Neural progenitor cell (in vitro differentiated cells): Measurements from ENCODE around the gene DNMT1.
A peak's percentile ranks its signal among the peaks of the same experiment; 100 is the strongest.

Source experiments
- EZH2 ChIP-seq: fragments of 200-600 bp; sonication (generic); IDR thresholded peaks from 2 replicates; pipeline ENCODE4 v1.6.1; 2017; ENCODE audit warnings: antibody characterized with exemption, mild to moderate bottlenecking, moderate library complexity
- TF ChIP-seq, protein P1 (sequence below): fragments of 200-600 bp; sonication (generic); IDR thresholded peaks from 2 replicates; pipeline ENCODE4 v1.5.1; 2017; ENCODE audit warnings: antibody characterized with exemption, mild to moderate bottlenecking

DNA sequence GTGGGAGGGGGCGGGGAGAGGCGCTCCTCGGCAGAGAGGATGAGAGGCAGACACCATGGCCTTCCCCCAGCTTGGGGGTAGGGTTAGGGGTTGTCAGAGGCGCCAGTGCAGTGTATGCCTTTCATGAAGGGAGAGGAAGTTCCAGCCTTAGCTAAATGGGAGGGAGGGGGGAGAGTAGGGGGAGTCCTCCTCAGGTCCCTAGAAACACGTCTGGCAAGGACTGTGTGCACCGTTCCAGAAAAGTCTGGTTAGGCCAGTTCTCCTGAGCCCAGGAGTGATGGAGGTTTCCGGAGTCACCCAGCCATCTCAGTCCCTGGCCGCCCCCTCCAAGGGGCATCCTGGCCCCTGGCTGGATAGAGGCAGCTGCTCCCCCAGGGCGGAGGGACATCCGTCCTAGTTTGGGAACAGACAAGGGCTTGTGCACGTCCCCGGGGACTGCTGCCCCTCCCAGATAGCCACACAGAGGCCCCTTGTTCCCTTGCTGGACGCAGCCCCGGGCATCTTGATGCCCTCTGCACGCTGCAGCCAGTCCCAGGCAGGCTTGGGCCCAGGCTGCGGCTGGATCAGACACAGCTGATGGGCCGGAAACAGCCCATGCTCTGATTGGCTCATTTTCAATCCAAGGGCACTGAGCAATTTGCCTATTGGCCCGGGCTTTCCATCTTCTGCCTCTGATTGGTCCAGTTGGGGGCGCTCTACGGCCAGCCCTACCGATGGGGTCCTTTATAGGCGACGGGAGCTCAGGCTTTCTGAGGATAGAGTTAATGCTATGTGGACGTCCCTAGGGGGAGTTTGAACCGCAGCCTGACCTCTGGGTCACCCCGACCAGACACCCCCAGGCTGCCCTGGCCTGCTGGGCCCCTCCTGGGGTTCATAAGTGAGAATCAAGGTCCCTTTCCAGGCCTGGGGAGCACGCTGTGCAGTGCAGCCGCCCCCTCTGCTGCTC is 32.5 kb upstream of the DNMT1 start:
- TF ChIP-seq, protein P1, sequence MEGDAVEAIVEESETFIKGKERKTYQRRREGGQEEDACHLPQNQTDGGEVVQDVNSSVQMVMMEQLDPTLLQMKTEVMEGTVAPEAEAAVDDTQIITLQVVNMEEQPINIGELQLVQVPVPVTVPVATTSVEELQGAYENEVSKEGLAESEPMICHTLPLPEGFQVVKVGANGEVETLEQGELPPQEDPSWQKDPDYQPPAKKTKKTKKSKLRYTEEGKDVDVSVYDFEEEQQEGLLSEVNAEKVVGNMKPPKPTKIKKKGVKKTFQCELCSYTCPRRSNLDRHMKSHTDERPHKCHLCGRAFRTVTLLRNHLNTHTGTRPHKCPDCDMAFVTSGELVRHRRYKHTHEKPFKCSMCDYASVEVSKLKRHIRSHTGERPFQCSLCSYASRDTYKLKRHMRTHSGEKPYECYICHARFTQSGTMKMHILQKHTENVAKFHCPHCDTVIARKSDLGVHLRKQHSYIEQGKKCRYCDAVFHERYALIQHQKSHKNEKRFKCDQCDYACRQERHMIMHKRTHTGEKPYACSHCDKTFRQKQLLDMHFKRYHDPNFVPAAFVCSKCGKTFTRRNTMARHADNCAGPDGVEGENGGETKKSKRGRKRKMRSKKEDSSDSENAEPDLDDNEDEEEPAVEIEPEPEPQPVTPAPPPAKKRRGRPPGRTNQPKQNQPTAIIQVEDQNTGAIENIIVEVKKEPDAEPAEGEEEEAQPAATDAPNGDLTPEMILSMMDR = peak; percentile 17
- no peak for TF ChIP-seq EZH2
